Measurements from ENCODE around the gene CLN5. TPM values are rescaled to one million over a fixed set of nuclear protein-coding genes. Genes with fewer than 3 reads are reported as not detected.

Gene CLN5
- total and polyA plus RNA-seq, 10 of the 15 experiments (the other 5 are each of a cell fraction or from before 2014, with no cell fraction given): 11.2 to 22.2 (median 13.1) TPM

DNA sequence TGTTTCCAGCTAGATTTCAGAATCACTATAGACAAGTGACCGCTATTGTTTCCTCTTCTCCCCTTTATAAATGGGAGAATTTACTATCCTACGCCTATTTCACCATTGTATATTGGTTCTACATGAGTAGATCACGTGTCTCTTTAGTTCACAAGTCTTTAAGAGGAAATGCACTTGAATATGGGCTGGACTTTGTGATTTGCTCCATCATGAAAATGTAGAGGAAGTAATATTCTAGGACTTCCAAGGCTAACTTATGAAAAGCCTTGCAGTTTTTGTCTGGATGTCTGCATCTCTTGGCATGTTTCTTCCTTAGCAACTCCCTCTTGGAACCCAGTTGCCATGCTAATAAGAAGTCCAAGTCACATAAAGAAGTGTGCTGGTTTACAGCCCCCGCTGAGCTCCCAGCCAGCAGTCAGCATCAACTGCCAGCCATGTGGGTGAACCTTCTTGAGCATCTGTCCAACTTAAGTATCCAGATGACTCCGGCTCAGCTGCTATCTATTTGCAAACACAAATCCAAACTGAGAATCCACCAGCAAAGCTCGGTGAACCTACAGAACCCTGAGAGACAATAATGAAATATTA lies 39.9 kb downstream of the CLN5 start:
- TF ChIP-seq, protein P1, sequence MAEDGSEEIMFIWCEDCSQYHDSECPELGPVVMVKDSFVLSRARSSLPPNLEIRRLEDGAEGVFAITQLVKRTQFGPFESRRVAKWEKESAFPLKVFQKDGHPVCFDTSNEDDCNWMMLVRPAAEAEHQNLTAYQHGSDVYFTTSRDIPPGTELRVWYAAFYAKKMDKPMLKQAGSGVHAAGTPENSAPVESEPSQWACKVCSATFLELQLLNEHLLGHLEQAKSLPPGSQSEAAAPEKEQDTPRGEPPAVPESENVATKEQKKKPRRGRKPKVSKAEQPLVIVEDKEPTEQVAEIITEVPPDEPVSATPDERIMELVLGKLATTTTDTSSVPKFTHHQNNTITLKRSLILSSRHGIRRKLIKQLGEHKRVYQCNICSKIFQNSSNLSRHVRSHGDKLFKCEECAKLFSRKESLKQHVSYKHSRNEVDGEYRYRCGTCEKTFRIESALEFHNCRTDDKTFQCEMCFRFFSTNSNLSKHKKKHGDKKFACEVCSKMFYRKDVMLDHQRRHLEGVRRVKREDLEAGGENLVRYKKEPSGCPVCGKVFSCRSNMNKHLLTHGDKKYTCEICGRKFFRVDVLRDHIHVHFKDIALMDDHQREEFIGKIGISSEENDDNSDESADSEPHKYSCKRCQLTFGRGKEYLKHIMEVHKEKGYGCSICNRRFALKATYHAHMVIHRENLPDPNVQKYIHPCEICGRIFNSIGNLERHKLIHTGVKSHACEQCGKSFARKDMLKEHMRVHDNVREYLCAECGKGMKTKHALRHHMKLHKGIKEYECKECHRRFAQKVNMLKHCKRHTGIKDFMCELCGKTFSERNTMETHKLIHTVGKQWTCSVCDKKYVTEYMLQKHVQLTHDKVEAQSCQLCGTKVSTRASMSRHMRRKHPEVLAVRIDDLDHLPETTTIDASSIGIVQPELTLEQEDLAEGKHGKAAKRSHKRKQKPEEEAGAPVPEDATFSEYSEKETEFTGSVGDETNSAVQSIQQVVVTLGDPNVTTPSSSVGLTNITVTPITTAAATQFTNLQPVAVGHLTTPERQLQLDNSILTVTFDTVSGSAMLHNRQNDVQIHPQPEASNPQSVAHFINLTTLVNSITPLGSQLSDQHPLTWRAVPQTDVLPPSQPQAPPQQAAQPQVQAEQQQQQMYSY (CRISPR knock-in tag; IDR thresholded peaks at IDR 0.05): no peak
- TF ChIP-seq ZNF207 (IDR thresholded peaks at IDR 0.05; ENCODE audit: borderline replicate concordance): no peak
- TF ChIP-seq SIX5 (IDR thresholded peaks at IDR 0.05; ENCODE audit: low read depth, low read length, severe bottlenecking): no peak
- Histone ChIP-seq H3K9me3 (replicated peaks; ENCODE audit: control insufficient read depth, insufficient read depth, low read length) (no peaks in the 10 kb centered on the region; the same call in 2 of the 3 replicates), H3K36me3 (ENCODE audit: control insufficient read depth in 2 of 2, insufficient read depth in 2 of 2, low read length in 1 of 2) (no peaks in the 10 kb centered on the region), H4K20me1 (ENCODE audit: control insufficient read depth, insufficient read depth) (no peaks in the 10 kb centered on the region), H2AFZ (ENCODE audit: control insufficient read depth, low read depth, low read length) (no peak overlapping the region), H3K27ac (ENCODE audit: control insufficient read depth, insufficient read depth) (no peak overlapping the region), H3K4me2 (ENCODE audit: control insufficient read depth, insufficient read depth) (no peak overlapping the region), H3K79me2 (ENCODE audit: control insufficient read depth, insufficient read depth, low read length) (no peaks in the 10 kb centered on the region; the same call in 1 of the 2 replicates), H3K9ac (ENCODE audit: control insufficient read depth, insufficient read depth, low read length) (no peak overlapping the region), H3K27me3 (replicated peaks in 1 of 2; ENCODE audit: control insufficient read depth in 2 of 2, insufficient read depth in 2 of 2, low read length in 1 of 2) (no peaks in the 10 kb centered on the region), H3K4me3 (no peak overlapping the region), H3K4me1 (ENCODE audit: control insufficient read depth, insufficient read depth, low read length) (no peaks in the 10 kb centered on the region)
- FAIRE-seq (no peak), ATAC-seq (no peak), DNase-seq (ENCODE audit: low read depth, low spot score) (no peak)
- ChIA-PET CTCF (interaction anchor here (0.8 kb wide), 1 partner anchor 39 kb away, joined by 3 read pairs; no protein-coding TSS in a partner anchor), SMC1A (ENCODE audit: uncharacterized antibody, unreplicated experiment) (interaction anchor here (1.0 to 2.8 kb wide), 2 partner anchors 11 to 32 kb away, joined by 3 to 11 read pairs; no protein-coding TSS in a partner anchor), POLR2A (no interaction called here), RAD21 (ENCODE audit: unreplicated experiment) (no interaction called here)
- intact Hi-C loops (cut with micrococcal nuclease; ENCODE audit: unreplicated experiment) (no loop called here), in situ Hi-C loops (cut with MboI) (no loop called here)
- BruUV-seq (replicated peaks): no TSS peak
- 81% methylated on average over 6 of the region's 6 CpGs for WGBS (ENCODE audit: insufficient coverage, insufficient replicate concordance, low lambda C conversion rate, missing lambda C conversion rate)
